Stimulated activated CD8-positive, alpha-beta memory T cell treated with anti-CD3 and anti-CD28 coated beads, Interleukin-12 subunit alpha, Interleukin-12 subunit beta, amount 100 ng/mL, for 4 hours (primary cell): ENCODE results near the gene TMCO4.
A peak's percentile ranks its signal among the peaks of the same experiment; 100 is the strongest.
"Not testable (repeated sequence)": the region's sequence is repeated elsewhere in the genome, so short reads cannot be mapped to it uniquely, and the experiment has no call there.

Experiments used
- DNase-seq: peaks from one replicate; pipeline ENCODE4 v3.0.0-alpha.2; 2020; ENCODE audit warnings: low read depth

The TMCO4 gene

DNA sequence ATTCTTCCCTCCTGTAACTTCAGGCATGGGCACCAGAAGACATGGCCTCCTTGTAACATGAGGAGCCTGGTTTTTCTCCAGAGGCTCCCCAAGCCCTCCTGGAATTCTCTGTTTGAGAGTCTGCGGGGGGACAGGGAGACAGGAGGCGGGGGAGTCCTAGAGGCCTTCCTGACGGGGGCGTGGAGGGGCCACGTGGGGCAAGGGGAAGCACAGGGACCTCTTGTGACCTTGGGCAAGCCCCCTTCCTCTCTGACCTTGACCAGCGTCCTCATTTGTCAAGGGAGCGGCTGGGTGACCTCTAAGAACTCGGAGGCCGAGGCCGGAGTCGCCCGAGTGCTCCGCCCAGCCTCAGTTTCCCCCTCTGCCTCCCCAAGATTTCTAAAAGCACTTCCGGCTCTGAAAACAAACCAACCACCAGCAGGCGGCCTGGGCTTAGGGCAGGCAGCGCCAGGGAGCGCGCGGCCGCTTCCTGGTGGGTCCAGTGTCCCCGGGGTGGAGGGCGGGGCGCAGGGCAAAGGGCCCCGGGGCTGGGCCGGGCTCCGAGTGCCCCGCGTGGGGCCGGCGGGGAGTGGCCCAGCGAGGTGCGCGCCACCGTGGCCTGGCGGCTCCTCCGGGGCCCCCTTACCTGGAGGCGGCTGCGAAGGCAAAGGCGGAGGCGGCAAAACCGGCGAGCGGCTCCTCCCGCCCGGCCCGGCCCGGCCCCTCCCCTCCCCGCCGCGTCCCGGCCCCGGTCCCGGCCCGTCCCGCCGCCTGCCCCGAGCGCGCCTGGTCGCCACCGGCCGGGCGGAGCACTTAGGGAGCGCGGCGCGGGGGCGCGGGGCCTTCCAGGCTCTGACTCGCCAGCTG lies at the start of gene TMCO4:
TMCO4 (minus strand) TSS at position 687 of the 846 bp plus-strand sequence. CDS start 19,158 bp downstream, outside the sequence.
- peak; percentile 33 for DNase-seq

DNA sequence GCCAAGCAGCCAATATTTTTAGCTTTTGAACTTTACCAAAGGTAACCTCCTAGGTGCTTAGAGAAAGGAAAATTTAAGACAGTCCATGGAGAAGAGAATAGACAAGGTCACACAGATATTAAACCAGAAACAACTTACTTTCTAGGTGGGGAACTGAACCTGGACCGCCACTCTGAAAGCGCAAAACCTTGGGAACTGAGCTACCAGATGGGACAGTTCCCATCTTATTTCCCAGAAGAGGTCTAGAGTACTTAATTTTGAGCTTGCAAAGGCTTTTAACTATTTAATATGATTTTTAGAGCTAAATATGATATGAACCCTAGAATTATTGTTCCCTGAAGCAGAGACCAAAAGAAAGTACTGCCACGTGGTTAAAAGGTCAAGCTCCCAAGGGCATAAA lies 49.6 kb upstream of the TMCO4 start:
- DNase-seq = not testable (repeated sequence)

DNA sequence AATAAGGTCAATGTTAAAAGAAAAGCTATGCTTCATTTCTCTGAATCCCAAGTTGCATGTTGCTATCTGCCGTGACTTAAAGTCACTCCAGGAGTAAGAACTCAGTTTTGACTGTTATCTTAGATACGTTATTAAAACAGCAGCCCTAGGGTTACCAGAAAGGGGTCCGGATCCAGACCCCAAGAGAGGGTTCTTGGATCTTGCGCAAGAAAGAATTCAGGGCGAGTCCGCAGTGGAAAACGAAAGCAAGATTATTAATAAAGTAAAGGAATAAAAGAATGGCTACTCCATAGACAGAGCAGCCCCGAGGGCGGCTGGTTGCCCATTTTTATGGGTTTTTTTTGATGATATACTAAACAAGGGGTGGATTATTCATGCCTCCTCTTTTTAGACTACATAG lies 47.6 kb upstream of the TMCO4 start:
- DNase-seq = not testable (repeated sequence)

DNA sequence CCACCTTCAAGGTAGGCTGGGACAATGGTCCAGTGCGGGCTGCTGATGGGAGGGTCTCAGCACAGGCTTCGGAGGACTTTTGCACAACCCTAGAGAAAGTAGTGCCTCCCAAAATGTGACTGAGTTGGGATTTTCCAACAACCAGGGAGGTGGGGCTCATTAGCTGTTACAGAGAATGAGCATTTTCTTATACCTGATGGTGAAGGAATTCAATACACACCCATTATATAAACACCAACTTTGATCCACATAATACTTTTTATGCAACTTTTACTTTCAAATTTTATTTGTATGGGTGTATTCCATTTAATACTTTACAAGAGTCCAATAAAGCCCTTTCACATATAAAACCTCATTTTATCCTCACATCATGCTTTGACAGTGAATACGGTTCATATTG lies 46.6 kb upstream of the TMCO4 start:
- no peak for DNase-seq

DNA sequence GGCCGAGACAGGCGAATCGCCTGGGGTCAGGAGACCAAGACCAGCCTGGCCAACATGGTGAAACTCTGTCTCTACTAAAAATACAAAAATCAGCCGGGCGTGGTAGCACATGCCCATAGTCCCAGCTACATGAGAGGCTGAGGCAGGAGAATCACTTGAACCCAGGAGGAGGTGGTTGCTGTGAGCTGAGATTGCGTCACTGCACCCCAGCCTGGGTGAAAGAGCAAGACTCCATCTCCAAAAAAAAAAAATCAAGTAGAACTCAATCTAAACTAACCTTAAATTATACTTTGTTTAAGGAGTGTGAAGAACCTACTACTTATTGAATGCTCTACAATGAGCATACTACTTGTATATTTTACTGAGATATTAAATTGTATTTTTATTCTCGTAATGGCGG lies 45.8 kb upstream of the TMCO4 start:
- no peak for DNase-seq

DNA sequence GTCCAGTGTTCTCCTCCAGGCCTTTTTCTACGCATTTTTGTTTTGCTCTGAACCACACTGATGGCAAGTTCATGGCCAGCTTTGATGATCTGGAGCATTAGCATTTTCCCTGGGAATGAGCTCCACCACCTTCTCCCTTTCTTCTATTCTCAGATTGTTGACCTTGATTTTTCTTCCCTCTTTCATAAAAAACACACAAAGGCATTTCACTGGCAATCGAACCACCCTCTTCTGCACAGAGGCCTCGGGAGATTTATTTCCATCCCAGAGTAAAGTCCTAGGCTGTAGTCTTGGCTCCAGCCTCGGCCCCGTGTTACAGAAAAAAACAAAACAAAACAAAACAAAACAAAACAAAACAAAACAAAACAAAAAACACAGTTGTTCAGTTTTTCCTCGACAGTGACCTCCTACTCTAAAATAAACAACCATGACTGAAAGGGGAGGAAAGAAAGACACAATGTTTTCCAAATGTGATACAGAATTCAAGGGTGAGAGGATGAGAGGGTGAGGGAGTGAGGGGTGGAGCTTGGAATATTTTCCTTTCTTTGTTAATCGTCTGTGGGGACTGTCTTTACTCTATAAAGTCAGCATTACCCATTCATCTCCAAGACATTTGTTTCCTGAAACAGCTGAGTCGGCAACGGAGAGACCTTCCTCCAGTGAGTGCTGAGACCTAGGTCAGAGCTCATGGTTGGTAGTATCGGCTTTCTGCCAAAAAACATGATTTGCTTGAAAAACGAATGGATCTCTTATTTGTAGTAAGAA lies 45.2 kb upstream of the TMCO4 start:
- DNase-seq = no peak

DNA sequence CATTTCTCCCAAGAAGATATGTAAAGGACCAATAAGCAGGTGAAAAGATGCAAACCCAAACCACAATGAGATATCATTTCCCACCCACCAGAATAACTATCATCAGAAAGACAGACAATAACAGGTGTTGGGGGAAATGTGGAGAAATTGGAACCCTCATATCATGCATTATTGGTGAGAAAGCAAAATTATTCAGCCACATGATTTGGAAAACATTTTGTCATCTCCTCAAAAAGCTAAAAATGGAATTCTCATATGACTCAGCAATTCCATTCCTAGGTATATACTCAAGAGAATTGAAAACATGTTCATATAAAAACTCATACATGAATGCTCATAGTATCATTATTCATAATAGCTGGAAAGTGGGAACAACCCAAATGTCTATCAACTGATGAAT lies 40.5 kb upstream of the TMCO4 start:
- DNase-seq = no peak

DNA sequence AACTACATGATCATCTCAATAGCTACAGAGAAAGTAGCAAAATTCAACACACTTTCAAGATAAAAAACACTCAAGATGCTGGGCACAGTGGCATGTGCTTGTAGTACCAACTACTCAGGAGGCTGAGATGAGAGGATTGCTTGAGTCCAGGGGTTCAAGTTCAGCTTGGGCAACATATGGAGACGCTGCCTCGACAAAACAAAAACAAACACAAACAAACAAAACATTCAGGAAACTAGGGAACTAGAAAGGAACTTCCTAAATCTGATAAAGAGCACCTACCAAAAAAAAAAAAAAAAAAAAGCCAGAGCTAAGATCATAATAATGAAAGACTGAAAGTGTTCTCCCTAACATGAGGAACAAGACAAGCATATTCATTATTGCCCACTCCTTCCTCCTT lies 38.1 kb upstream of the TMCO4 start:
- no peak for DNase-seq

DNA sequence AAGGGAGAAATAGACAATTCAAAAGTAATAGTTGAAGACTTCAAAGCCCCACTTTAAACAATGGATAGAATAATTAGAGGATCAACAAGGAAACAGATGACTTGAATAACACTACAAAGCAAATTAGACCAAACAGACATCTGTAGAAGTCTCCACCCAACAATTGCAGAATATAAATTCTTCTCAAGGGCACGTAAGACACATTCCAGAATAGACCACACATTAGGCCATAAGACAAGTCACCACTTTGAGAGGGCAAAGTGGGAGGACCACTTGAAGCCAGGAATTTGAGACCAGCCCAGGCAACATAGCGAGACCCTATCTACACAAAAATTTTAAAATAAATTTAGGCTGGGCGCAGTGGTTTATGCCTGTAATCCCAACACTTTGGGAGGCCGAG lies 35.9 kb upstream of the TMCO4 start:
- DNase-seq = no peak

DNA sequence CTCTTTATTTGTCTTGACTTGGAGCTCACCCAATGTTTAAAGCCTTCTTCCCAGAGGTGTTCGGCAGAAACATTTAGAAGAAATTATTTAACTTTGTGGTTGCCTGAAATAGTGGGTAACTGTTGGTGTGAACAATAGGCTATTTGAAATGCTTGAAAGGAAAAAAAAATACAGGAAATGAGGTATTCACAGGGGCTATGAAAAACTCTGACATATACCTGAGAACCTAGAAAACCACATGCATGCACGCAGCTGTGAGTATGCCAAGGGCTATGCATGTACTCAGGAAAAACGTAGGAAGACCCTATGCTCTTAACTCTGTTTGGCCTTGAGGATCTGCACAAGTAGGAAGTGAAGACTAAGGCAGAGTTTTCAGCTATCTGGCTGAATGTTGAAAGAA lies 31.7 kb upstream of the TMCO4 start:
- no peak for DNase-seq

DNA sequence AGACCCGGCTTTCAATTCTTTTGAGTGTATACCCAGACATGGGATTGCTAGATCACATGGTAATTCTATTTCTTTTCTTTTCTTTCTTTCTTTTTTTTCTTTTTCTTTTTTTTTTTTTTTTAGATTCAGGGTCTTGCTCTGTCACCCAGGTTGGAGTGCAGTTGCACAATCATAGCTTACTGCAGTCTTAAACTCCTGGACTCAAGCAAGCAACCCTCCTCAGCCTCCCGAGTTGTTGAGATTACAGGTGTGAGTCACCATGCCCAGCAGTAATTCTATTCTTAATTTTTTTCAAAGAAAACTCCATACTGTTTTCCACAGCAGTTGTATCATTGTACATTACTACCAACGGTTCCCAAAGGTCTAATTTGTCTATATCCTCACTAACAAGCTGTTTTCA lies 28.8 kb upstream of the TMCO4 start:
- no peak for DNase-seq

DNA sequence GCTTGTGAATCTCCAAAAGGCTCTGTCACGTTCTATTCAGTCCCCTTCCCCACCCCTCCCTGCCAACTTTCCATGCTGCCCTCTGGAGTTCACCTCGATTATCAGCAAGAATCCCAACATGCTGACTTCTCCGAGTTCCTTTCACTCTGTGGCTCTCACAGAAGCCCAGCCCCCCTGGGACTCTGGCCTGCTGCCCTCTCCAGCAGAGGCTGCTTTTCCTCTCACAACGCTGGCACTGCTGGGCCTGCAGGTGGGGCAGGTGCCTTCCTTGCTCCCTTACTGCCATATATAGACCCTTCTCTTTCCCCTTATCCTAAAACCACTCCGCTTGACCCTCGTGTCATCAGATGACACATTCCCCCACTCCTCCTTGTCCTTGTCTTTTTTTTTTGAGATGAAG lies 25.6 kb upstream of the TMCO4 start:
- DNase-seq = no peak

DNA sequence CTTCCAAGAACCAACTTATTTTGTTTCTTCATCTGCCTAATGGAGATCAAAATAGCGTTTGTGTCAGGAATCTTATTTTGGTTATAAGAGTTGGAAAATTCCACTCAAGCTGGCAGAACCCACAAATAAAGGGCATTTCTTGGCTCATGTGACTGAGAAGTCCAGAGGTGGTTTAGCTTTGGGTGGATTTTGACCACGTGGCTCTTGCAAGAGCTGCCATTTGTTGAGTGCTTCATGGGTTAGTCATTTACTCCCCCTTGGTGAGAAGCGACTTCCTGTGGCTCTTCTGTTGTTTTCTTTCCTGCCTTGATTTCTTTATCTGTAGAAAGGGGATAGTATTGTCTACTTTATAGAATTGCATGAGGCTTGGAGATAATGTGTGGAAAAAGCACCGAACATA lies 24.8 kb upstream of the TMCO4 start:
- DNase-seq = no peak

DNA sequence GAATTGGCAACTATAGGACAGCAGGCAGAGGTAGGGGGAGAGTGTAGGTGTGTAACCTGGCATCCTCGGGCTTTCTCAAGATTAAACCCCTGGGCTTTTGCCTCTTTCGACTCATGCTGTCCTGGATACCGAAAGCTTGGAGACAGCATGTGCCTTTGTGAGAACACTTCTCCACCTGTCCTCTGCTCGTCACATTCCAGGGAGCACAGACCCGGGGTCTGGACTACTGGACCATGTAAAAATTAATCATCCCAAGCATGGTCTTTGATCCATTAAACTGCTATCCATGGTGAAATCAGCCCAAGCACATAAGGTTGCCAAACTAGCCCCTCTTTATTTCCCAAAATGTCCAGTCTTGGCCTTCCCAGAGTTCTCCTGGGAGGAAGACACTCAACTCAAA lies 24.3 kb upstream of the TMCO4 start:
- no peak for DNase-seq

DNA sequence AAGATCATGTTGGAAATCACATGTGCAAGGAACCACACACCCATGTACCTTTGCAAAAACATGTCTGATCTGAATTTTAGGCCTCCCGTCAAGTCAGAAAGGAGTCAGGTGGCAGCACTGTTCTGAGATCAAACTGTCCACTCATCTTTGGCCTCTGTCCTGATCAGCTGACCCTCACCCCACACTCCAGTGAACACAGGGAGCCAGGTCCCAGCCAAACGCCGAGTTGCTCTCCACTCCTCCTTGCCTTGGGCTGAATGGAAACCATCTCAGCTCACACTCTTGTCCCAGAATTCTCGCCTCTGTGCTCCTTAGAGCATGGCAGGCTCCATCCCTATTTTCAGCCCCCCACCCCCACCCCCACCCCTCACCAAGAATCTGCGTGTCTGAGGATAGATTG lies 20.0 kb upstream of the TMCO4 start:
- no peak for DNase-seq

DNA sequence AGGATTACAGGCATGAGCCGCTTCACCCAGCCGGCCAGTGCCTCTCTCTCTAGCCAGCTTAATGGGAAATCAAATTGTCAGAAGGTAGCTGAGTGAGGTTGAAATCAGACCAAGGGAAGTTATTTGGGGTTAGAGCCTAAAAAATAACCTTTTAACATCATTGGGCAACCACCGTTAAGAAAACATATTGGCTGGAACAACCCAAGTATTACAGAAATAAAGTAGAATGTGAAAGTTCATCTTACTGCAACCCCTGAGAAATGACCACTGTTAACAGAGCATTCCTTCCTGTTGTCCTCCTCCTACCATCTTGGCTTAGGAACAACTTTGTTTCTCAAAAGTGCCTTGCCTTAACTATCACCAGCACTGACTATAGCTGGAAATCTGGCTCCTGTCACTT lies 18.6 kb upstream of the TMCO4 start:
- DNase-seq = no peak

DNA sequence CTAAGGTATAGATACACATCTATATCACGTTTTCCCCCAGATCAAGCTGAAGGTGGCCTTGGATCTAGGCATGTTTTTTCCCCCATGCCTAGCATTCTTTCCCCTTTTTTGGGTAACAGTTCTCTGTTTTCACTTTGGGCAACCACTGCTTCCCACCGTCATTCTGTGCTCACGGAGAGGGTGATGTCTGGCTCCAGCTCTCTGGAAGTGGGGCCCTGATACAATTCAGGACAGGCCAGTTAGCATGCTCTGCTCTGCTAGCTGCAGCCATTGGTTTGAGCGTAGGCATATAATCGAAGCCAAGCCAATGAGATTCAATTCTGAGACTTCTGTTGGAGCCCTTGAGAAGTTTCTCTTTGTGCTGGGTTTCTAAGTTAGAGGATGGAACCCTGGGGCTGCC lies 17.4 kb upstream of the TMCO4 start:
- no peak for DNase-seq

DNA sequence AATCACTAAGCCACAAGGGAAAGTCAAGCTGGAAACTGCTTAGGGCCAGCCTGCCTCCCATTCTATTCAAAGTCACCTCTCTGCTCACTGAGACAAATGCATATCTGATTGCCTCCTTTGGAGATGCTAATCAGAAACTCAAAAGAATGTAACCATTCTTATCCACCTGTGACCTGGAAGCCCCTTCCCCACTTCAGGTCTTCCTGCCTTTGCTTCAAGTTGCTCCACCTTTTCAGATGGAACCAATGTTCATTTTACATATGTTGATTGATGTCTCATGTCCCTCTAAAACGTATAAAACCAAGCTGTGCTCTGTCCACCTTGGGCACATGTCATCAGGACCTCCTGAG lies 17.0 kb upstream of the TMCO4 start:
- not testable (repeated sequence) for DNase-seq

DNA sequence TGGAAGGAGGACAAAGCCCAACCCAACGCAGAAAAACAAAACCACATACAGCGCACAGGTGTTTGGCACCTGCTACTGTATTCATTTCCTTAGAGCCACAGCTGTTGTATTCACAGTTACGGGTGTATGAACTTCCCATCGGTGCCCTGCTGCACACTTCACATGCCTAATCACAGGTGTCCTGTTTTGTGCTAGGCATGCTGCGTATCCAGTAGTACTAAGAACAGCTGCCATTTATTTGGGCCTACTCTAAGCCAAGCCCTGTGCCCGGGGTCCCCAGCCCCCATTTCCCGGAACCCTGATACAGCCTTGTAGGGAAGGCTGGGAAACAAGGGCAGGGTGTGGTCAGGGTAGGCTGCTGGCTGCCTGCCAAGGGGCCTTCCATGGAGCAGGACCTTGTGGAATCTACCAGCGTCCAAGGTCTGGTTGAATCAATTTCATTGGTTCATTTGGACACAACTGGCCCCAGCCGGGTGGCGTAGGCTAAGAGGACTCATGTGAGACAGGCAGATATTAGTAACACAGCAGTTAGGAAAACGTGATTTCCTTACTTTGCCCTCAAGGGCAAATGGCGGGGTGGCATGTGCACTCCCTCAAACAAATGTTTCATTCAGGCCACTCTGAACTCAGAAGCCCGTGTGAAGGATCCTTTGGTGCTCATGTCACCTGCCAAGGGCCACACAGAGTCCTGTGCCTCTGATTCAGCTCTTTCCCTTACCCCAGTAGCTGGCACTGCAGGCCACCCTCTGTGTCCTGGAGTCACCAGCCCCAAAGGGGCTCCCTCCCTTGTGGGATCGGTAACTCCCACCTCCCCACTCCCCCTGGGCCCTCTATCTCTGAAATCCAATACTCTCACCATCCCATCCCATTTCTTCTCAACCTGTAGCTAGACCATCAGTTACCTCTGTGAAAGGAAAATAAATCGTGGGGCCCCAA lies 16.4 kb upstream of the TMCO4 start:
- DNase-seq = no peak

DNA sequence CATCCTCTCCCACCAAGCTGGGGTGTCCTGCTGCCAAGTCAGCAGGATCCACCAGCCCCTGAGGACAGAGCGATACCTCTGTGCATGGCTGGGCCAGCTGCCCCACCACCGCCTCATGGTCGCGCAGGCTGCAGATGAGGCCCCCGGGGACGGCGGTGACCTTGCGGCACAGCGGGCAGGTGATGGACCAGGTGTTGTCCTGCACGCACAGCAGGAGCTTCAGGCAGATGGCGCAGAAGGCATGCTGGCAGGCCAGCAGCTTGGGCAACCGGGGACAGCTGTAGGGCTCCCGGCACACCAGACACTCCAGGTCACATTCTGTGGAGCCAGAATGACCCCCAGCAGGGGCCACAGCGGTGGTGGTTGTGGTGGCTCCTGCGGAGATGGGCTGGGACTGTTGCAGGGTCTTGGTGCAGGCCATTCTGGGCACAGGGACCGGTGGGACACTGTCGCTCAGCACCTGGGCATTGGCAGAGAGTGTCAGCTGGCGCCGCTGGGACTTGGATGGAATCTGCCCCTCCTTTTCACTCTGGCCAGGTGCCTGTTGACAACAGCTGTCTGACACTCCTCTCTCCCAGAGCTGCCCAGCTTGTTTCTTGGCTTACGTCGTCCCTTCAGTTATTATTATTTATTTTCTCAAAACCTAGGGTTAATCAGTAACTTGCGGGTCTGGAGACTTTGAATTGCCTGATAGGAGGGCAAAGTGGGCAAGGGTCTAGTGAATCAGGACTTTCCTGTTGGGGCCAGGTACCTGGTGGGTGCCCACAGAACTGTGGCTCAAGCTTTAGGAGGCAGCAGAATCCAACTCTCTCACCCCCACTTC lies 15.2 kb upstream of the TMCO4 start, which contains the start of gene RNF186:
RNF186 (minus strand) TSS at position 603 of the 823 bp plus-strand sequence; CDS start at position 421, 182 bp downstream.
- DNase-seq = no peak

DNA sequence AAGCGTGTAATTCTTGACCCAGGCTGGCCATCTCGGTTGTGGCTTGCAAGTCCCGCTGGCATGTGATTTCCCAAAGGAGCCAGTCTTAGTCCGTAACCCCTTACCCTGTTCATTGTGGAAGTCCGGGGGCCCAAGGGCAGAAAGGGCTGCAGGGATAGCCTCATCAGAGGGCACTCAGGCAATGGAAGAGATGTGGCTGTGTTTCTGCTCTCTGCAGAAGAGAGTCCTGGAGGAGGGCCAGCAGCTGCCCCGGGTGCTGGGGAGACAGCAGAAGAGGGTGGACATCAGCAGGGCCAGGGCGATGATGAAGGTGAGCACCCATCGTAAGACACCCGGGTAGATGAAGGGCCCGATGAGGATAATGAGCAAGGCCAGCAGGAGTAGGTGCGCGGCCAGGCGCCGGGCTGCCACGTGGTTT lies 14.5 kb upstream of the TMCO4 start:
- DNase-seq = no peak

DNA sequence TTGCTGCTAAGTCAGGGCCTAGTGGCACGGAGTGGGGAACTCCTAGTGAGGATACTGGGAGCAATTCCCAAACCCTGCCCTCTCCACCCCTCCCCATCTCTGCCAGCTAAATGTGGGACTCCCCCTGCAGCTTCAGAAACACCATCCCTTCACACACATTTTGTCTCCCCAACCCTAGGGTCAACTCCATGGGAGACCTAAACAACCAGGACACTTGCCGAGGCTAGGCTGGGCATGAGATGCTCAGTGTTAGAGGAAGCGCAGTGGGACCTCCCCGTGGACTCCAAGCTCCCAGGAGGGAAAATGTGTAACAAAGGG lies 13.9 kb upstream of the TMCO4 start:
- no peak for DNase-seq
